HG02981 (cell line): ENCODE measurements around the gene MGMT.

Experiments
- ATAC-seq: cut with Tn5 transposase; IDR thresholded peaks from one replicate; pipeline ENCODE4 v1.9.1; 2021; ENCODE audit warnings: mild to moderate bottlenecking, moderate library complexity; ENCODE audit not compliant: unreplicated experiment

Gene MGMT

DNA sequence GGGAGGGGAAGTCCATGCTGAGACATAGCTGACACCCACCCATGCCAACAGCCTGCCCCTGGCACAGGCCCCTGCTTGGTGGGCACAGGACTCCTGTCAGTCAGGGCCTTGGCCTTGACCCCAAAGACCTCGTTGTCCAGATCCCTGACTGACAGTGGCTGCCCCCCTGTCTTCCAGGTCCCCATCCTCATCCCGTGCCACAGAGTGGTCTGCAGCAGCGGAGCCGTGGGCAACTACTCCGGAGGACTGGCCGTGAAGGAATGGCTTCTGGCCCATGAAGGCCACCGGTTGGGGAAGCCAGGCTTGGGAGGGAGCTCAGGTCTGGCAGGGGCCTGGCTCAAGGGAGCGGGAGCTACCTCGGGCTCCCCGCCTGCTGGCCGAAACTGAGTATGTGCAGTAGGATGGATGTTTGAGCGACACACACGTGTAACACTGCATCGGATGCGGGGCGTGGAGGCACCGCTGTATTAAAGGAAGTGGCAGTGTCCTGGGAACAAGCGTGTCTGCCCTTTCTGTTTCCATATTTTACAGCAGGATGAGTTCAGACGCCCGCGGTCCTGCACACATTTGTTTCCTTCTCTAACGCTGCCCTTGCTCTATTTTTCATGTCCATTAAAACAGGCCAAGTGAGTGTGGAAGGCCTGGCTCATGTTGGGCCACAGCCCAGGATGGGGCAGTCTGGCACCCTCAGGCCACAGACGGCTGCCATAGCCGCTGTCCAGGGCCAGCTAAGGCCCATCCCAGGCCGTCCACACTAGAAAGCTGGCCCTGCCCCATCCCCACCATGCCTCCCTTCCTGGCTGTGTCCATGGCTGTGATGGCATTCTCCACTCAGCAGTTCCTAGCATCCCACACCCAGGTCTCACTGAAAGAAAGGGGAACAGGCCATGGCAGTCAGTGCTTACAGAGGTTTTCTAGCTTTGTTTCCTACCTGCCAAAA, 299.8 kb downstream of the MGMT start:
- ATAC-seq: no peak

DNA sequence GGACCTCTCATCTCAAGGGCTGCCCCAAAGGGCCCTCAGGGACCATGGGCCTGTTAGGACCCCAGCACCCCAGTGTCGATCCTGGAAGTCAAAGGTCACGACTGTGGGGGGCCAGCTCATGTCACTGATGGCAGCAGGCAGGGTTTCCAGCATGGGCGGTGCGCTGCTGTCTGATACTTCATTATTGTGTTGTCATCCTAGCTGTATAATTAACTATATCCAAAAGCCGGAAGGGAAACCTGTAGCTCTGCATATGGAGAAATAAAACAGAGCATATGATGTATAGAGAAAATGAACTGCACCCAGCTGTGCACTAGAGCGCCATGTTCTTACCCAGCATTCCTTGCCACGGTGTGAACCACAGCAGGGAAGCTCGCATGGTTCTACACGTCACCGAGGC, 300.7 kb downstream of the MGMT start:
- no peak for ATAC-seq

DNA sequence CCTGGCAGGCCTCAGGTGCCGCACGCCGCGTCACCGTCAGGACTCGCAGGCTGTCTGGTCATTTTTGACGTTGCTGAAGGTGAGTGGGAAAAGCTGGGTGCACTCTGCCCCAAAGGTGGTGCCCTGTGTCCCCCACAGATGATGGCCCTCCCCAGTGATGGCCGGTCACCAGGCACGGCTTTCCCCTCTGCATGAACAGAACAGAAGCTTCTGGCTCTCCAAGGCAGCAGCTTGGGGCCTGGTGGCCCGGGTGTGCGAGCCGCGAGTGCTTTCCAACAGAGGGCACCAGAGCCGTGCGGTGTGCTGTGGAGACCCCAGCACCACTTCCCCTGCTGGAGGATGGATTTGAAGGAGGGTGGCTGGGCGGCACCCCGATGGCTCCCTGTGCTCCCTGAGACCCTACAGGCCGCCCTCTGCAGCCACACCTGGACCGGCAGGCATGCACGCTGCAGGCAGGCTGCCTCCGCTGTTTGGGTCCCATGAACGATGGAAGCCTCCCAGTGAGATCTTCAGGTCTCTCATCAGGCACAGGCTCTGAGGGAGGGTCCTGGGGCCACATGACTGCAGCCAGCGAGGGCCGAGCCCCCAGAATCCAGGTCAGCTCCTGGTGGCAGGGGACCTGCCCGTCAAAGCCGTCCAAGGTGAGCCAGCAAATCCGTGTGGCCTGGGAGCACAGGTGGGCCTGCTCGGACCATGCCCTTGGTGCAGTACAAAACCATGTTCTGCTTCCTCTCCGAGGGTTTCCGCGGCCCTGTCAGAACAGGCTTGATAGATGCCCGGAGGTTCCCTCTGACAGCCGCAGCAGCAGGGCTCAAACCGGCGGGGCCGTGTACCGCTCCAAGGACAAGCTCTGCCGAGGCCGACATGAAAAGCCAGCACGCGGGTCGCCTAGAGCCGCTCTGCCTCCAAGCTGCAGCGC, 301.7 kb downstream of the MGMT start:
- ATAC-seq: no peak

DNA sequence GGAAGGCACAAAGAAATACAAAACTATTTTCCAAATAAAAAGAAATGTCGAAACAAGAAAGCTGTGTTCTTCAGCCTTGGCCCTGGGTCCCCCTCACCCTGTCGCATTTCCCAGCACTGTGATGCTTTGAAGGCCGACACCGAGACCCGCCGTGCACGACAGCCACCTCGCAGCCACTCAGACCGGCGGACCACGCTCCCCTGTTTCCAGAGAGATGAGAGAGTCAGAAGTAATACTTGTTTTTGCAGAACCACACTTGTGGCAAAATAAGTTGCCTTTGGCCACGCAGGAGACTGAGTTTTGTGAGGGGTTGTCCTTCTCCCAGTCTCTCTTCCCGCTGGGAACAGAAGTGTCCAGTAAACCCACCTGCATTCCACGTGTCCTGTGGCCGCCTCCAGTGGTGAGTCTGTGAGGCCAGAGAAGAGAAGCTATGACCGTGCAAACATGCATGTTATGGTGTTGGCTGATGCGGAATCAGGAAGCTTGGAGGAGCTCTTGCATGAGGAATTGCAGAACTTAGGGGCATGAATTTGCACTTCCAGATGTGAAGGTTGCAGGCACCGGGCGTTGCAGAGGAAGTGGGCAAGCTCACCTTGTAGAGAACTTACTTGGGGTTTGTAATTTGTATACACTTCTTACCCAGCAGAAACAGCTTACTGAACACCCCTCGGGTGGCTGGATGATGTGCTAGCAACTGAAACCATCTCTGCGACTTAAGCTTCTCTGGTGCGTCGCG, 302.5 kb downstream of the MGMT start:
- ATAC-seq: no peak

DNA sequence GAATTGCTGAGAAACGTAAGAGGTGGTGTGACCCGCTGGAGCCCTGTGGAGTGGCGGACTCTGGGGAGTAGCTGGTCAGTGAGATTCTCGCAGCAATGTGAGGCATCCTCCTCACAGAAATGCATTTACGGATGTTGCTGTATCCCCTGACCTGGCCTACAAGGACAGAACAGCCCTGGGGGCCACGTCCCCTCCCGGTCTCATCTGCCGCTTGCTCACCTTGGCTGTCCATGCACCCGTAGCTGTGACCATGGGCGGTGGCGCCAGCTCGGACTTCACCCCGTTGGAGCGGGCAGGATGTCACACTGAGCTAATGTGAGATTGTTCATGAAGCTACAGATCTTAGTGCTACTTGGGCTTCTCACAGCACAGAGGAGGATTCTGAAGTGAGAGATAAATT, 303.2 kb downstream of the MGMT start:
- no peak for ATAC-seq

DNA sequence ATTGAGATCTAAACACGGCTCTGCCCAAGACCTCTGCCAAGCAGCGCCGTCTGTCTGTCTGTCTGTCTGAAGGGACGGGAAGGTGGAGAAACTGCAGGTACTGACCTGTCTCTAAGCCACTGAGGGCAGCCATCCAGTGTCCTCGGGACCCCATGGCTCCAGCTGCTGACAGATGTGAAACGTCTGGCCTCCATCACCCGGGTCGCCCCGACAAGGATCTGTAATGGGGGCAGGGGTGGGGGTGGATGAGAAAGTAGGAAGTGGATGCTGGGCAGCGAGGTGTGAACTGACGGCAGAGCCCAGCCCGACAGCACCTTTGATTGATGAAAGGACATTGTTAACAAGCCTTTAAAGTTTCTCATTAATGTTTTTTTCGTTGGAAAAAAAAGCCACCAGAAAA, 304.0 kb downstream of the MGMT start:
- no peak for ATAC-seq

DNA sequence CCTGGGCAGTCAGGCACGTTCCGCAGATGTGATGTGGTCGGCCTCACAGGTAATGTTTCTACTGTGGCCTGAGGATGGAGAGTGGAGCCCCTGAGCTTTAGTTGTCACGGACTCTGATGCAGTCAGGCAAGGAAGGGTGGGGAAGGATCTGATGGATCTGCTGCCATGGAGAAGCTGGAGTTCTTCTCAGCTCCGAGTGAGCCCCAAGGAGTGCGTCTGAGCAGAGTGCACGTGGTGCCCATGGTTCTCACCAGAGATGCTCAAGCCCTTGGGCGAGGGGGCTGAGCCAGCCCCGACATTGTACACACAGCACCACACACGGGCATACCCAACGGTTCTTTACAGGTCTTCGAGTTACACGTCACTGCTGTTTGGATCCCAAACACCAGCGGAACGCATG, 304.5 kb downstream of the MGMT start:
- ATAC-seq: no peak

DNA sequence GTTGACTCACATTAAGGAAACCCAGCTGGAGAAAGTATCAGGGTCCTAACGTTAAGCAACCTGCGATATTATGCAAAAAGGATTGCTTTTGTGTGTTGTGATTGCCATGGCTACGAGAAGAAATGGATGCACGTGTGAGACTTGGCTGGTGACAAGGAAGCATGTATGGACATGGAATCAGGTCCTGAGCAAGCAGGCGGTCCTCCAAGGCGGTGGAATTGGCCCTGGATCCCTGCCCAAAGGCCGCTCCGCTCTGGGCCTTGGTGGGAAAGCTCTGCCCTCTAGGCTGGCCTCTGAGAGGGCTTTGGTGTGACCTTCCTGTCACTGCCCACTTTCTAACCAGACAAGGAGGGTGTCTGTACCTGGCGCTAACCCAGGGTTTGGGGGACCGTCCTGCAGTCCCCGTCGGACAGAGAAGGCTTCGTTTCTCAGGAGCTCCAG, 305.0 kb downstream of the MGMT start:
- ATAC-seq: no peak

DNA sequence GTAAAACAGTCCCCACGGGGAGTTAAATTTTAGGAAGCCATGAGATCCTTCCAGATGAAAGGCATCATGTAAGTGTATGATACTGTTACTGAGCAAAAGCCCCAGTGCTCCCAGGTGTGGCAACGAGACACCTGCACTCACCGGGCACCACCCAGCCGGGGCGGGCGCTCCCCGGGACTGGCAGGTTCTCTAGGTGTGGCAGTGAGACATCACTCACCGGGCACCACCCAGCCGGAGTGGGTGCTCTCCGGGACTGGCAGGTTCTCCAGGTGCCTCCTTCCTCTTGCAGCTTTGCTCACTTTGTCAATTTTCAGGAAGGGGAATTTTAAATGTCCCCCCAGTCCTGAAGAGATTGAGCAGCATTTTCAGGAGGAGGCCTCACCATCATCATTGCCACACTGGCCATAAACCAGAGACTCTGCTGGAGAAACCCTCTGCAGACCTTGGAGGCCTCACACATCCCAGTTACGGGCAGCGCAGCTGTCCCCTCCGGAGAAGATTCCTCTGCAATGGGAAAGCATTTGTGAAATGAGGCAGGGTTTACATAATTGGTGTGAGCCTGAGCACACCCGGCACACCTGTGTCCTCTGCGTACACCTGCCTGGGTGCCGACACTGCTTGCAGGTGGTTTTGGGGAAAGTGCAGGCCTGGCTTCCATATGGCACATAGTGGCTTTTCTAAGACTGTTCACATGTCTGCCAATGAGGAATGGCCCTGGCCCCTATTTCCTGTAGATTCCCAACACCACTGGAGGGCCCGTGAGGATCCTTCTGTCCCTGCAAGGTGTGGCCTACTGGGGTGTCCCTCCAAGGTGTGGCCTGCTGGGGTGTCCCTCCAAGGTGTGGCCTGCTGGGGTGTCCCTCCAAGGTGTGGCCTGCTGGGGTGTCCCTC, 305.7 kb downstream of the MGMT start:
- no peak for ATAC-seq

DNA sequence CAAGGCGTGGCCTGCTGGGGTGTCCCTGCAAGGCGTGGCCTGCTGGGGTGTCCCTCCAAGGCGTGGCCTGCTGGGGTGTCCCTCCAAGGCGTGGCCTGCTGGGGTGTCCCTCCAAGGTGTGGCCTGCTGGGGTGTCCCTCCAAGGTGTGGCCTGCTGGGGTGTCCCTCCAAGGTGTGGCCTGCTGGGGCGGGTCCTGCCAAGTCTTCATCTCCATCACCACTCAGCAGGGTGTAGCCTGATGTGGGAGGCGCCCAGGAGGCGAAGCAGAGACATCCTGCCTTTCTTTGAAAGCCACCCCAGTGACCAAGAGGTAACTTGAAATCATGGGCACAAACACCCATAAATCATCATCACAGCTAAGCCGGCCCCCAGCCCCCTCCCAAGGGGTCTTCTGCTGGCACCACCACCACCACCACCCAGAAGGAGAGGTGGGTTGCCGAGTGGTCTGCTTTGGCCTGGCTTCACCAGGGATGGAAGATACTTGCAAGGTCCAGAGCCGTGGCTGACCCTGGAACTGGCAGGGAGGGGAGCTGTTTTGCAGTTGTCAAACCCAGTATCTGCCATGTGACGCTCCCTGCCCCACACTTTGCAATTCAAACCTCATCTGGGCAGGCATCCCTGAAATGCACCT, 306.4 kb downstream of the MGMT start:
- ATAC-seq: no peak

DNA sequence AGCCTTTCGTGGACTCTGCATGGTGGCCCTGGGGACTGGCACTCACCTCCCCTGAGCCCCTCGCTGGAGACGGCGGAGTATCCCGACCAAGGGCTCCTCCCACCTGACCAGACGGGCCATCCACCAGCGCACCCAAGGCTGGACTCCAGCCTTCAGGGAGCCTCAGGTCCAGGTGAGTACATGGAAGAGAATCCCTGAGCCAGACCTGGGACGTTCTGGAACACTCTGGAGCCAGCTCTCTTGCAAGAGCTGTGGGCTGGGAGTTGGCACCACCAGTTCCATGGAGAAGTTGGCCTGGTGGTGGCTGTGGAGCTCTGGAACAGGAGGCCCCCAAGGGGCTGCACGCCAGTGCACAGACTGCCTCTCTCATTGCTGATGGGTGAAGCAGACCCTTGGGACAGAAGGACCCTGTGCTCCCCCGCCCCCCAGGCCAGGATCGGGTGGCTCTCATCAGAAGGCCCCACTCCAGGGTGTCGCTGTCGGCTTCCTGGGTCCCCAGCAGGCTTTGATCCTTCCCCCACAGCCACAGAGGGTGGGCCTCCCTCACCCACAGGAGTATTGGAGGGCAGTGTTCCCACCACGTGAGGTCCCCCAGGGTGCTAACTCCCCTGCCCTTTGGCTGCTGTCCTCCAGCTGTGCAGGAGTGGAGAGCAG, 307.2 kb downstream of the MGMT start:
- no peak for ATAC-seq

DNA sequence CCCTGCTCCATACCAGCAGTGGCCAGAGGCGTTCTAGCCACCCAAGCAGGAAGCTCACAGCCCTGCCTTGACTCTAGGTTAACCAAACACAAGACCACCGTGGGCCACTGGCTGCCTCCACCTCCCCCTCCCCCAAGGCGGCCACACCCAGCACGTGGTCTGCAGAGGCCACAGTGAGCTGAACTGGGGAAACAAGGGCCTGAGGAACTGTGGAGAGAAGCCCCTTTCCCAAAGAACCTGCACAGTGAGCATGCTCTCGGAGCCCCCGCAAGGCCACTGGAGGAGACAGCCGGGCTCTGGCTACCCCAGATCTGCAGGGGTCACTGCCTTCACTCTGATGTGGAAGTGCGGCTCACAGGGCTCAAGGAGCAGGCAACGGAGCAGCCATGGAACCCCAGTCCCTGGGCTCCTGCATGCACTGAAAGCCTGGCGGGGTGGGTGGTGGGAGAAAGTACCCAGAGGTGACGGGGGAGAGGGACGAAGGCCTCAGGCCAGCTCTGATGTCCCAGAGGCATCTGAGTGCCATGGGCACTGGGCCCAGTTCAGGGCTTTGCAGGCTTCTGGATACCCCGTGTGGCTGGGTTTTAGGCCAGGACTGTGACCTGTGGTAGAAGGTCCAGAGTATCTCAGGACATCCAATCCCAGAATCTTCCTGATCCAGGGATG, 307.8 kb downstream of the MGMT start:
- no peak for ATAC-seq

DNA sequence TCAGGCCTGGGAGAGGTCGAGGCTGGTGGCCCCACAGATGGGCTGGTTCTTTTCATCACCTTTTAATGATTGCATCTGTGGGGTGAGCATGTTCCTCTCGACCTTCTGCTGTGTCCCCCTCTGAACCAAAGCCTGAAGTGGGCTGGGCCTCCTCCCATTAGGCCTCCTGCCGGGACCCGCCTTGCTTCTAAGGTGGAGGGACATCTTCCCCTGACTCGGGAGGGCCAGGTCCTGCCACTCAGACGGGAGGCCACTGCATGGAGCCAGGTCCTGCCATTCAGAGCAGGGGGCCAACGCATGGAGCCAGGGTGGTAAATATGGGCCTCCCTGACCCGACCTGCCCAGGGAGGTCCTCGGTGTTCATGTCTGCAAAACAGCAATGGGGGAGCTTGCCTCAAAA, 308.6 kb downstream of the MGMT start:
- no peak for ATAC-seq

DNA sequence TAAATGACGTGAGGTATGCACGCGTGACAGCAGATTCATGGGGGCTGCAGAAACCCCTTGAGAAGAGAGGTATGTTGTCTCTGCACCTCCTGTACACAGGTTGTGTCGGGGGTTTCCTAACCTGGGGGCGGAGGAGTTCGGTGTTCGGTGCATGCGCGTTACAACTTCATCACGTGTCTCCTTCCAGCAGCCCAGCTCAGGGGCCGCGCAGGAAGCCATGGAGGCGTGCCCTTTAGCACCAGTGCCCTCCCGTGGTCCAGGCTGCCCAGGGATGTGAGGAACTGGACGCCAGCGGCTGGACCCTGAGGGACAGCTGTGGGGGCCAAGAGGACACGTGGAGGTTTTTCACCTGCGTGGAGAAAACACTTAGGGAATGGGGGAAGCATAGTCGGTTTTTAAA, 310.6 kb downstream of the MGMT start:
- ATAC-seq: no peak

DNA sequence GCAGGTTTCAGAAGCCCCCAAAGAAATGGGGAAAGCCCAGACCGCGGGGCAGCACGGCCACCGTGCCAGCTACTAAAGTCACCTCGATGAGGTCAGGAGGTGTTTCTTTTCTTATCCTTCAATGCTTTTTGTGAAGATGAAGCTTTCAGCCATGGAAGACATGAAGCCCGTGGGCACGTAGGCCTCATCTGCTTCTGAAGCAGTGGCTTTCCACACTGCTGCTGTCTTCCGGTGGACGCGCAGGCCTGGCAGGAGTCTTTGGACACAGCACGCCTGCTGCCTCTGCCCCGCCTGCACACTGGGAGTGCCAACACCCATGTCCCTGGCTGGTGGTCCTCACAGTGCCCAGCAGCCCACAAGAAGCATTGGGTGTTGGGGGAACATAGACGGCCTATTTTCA, 311.5 kb downstream of the MGMT start:
- ATAC-seq: no peak

DNA sequence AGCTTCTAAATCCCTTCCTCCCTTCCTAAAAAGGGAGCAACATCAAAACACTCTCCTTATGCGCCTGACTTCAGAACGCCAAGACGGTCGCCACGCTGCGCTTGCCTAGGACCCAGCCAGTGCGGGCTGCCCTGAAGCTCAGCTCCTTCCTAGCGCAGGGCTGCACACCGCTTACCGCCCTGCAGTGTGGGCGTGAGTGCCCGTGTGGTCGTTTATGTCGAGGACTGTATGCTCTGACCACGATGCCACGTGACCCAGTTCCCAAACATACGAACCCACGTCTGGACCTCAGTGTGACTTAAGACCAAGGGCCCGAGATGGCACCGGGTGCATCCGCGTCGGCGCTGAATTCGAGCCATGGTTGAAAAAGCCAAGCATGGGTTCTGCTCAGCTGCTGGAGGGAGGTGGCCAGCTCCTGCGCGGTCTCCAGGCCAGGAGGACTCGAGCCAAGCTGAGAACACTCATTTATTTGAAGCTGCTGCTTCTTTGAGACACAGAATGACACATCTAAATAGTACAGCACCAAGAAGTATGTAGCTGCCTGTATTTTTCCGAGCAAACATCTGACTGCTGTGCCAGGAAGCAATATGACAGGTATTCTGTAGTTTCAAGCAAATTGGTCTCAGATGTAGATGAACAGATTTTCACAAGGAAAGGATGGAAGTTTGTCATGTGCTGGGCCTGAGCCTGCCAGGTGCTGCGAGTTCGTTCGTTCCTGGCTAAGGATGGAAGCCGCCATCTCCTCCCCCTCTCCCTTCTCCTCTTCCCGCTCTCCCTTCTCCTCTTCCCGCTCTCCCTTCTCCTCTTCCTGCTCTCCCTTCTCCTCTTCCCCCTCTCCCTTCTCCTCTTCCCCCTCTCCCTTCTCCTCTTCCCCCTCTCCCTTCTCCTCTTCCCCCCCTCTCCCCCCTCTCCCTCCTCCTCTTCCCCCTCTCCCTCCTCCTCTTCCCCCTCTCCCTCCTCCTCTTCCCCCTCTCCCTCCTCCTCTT, 312.4 kb downstream of the MGMT start:
- no peak for ATAC-seq

DNA sequence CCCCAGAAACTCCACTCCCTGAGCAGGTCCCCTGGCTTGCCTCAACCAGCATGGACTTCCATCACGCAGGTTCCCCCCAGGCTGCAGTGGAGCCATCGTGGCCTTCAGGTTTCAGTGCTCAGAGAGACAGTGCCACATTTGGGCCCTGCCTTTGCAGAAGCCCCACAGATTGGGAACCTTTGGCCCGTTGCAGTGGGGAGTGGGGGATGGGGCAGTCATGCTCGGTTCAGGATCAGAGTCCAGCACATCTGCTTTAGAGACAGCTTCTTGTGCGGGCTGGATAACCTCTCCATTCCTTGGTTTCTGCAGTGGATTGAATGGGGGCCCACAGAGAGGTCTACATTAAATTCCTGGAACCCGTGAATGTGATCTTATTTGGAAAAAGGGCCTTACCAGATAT, 313.2 kb downstream of the MGMT start:
- ATAC-seq: no peak
